Prostate gland (tissue), 2 donors: Measurements from ENCODE around the gene DYNC1H1. TPM values are rescaled to one million over a fixed set of nuclear protein-coding genes. Genes with fewer than 3 reads are reported as not detected.

ENCODE experiments used
- DNase-seq: peaks from one replicate; pipeline ENCODE4 v3.0.0-alpha.2; 2019; ENCODE audit warnings: low spot score
- H3K27ac ChIP-seq, 2 donors: fragments of 200-600 bp; sonication (generic); 2 replicates each; pipeline ENCODE4 v1.5.1; 2017 to 2019
- H3K27me3 ChIP-seq: fragments of 200-600 bp; sonication (generic); replicated peaks from 2 replicates; pipeline ENCODE4 v1.5.1; 2019; ENCODE audit not compliant: insufficient read depth
- H3K36me3 ChIP-seq, 2 donors: fragments of 200-600 bp; sonication (generic); 1 replicate in 1 of 2; 2 replicates in 1 of 2; pipeline versions ENCODE4 v1.5.1 to v1.8.1; 2017 to 2019
- H3K4me1 ChIP-seq: fragments of 200-600 bp; sonication (generic); replicated peaks from 2 replicates; pipeline ENCODE4 v1.5.1; 2019
- H3K4me3 ChIP-seq, 2 donors: fragments of 200-600 bp; sonication (generic); 2 replicates each; pipeline ENCODE4 v1.5.1; 2017 to 2019
- H3K9me3 ChIP-seq: fragments of 200-600 bp; sonication (generic); 2 replicates; pipeline ENCODE4 v1.5.1; 2017
- CTCF ChIP-seq, 4 experiments: fragments of 200-600 bp in 2 of 4; fragments of 450-650 bp in 2 of 4; sonication (generic) in 2 of 4; IDR thresholded peaks; 1 replicate in 3 of 4; 2 replicates in 1 of 4; pipeline ENCODE4 v1.5.1; 2016 to 2019; ENCODE audit warnings: antibody characterized with exemption in 4 of 4, mild to moderate bottlenecking in 2 of 4, moderate library complexity in 2 of 4
- POLR2A ChIP-seq: fragments of 450-650 bp; IDR thresholded peaks from one replicate; pipeline ENCODE4 v1.6.1; 2016; ENCODE audit warnings: antibody characterized with exemption, mild to moderate bottlenecking
- POLR2AphosphoS5 ChIP-seq: sonication (generic); formaldehyde crosslinking; IDR thresholded peaks from one replicate; pipeline ENCODE4 v1.6.1; 2017; ENCODE audit warnings: antibody characterized with exemption
- WGBS: methylation state at CpG from one replicate; pipeline ENCODE4 v1.1.5; 2018; 5-methylcytosine and 5-hydroxymethylcytosine counted together
- intact Hi-C: fragments of 100-400 bp; cut with DNase I; formaldehyde crosslinking; loops from one replicate; pipeline ENCODE4 v1.14.2; 2022
- total RNA-seq, 2 donors: library from RNA; depleted of rRNA; stranded (reverse); fragments of >200 nt; gene quantifications; one replicate each; pipeline ENCODE4 v1.1.0, GENCODE V29; 2016

Gene DYNC1H1
- total RNA-seq, 2 donors from 2014 or later, result 366 to 616 TPM

- no peak for DNase-seq
- TF ChIP-seq POLR2A (no peak), POLR2AphosphoS5 (no peak), CTCF (IDR thresholded peaks at IDR 0.05) (no peak)
- Histone ChIP-seq H3K9me3 (no peaks in the 10 kb centered on the region), H3K4me1 (no peaks in the 10 kb centered on the region), H3K4me3 (no peak overlapping the region), H3K27ac (no peak overlapping the region), H3K27me3 (no peaks in the 10 kb centered on the region), H3K36me3 (peaks cover 44 to 53% of the 10 kb centered on the region in 2 donors)
- intact Hi-C loops, result no loop called here
- WGBS, result 93% methylated on average over 18 of the region's 21 CpGs
These were observed 52.2 kb downstream of the DYNC1H1 start for GRCh38 chr14:102016420-102017090.

GRCh38 chr14:102018251-102018650, 53.9 kb downstream of the DYNC1H1 start:
- intact Hi-C loops, result no loop called here
- no peak overlapping the region for H3K4me3 ChIP-seq
- DNase-seq, result no peak
- 95% methylated on average over 19 of the region's 19 CpGs for WGBS
- no peak overlapping the region for H3K27ac ChIP-seq
- TF ChIP-seq POLR2A, result no peak
- TF ChIP-seq CTCF (IDR thresholded peaks at IDR 0.05), result no peak
- TF ChIP-seq POLR2AphosphoS5, result no peak
- H3K4me1 ChIP-seq, result no peaks in the 10 kb centered on the region
- no peaks in the 10 kb centered on the region for H3K9me3 ChIP-seq
- peaks cover 34 to 39% of the 10 kb centered on the region in 2 donors for H3K36me3 ChIP-seq
- H3K27me3 ChIP-seq, result no peaks in the 10 kb centered on the region

DNA sequence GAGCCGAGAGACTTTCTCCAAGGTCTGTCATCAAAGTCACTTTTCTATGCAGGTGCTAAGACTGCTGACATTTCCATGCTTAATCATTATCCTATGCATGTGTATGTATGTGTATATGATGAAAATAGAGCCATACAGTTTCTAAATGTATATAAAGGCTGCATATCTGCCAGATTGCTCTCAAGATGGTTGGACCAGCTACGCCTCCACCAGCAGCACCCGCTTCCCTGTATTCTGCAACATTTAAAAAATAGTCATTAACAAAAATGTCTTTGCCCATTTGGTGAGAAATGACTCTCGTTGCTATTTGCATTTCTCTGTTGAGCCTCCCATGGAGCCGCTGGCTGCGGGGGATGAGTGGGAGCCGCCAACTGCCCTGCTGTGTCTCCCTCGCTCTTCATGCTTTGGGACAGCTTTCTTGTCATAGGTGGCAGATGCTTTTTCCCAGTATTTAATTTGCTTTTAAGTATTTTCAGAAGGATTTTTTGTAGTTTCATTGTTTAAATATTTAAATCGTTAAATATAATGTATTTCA, 54.7 kb downstream of the DYNC1H1 start:
- intact Hi-C loops, result no loop called here
- no peak for DNase-seq
- TF ChIP-seq POLR2A (no peak), POLR2AphosphoS5 (no peak), CTCF (IDR thresholded peaks at IDR 0.05) (no peak)
- Histone ChIP-seq H3K27me3 (no peaks in the 10 kb centered on the region), H3K9me3 (no peaks in the 10 kb centered on the region), H3K36me3 (peaks cover 32 to 34% of the 10 kb centered on the region in 2 donors), H3K4me3 (no peak overlapping the region), H3K27ac (no peak overlapping the region), H3K4me1 (no peaks in the 10 kb centered on the region)
- WGBS, result 88% methylated on average over 9 of the region's 9 CpGs

DNA sequence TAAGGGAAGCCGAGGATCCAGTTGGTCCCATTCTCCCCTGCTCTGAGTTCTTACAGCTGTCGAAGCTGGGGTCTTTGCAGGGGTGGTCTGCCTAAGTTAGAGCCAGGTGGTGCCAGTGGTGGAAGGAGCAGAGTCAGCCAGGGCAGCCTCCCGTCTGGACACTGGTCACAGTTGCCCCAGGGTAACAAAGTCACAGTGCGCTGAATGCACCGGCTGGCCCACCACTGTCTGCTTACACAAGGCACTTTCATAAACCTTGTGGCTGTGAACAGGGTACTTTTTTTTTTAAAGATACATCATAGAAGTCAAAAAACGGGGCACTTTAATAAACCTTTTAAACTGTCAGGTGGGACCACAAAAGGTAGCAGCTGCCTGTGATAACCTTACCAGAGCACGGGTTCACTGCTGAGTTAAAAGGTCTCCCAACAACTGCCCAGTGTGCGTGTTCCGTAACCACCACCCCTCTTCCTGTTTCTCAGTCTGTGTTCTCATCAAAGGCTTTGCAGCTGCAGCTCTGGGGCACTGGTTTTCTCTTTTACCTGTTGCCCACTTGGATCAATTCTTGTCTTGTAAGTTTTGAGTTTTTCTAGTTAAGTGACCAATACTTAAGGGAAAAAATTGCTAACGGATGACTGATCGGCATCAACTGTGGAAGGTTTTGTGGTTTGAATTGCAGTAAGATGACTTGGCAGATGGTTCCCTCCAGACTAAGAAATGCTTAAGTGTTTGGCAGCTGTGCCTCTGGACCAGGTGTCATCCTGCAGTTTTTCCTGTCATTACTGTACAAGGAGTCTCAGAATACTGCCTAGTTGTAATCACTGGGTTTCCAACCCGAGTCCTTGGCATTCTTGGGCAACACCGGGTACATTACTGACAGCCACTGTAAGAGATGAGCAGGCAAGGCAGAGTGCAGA, 55.9 kb downstream of the DYNC1H1 start:
- Histone ChIP-seq H3K27ac (no peak overlapping the region), H3K4me1 (no peaks in the 10 kb centered on the region), H3K9me3 (no peaks in the 10 kb centered on the region), H3K27me3 (no peaks in the 10 kb centered on the region), H3K4me3 (no peak overlapping the region), H3K36me3 (peaks cover 25 to 31% of the 10 kb centered on the region in 2 donors)
- DNase-seq, result no peak
- WGBS, result 87% methylated on average over 13 of the region's 13 CpGs
- intact Hi-C loops, result no loop called here
- TF ChIP-seq POLR2A (no peak), CTCF (IDR thresholded peaks at IDR 0.05) (no peak), POLR2AphosphoS5 (no peak)
